ENCODE measurements around the gene DSEL. TPM values are rescaled to one million over a fixed set of nuclear protein-coding genes. Genes with fewer than 3 reads are reported as not detected.

The DSEL gene
- total and polyA plus RNA-seq, 2 donors, result 3.3 to 49.3 TPM

DNA sequence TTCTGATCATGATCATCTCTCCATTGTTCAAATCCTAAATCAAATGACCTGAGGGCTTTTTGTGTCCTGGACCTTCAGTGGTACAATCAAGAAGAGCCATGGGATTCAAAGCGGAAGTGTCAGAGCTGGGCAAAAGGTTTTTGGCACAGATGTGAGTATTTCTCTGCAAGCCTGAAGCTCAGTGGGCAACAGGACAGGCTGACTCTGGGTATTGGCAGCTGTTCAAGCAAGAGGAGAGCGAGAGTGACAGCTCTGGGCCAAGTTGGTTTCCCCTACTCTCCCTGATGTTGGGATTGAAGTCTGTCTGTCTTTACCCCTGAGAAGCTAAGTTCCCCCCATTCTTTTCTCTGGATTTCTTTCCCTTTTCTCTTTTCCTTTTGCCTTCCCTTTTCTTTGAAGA is 33.3 kb downstream of the DSEL start:
- Histone ChIP-seq H3K27ac (ENCODE audit: low read depth) (no peak overlapping the region), H3K4me1 (ENCODE audit: insufficient read depth) (no peaks in the 10 kb centered on the region), H3K36me3 (ENCODE audit: insufficient read depth) (no peaks in the 10 kb centered on the region), H3K4me3 (ENCODE audit: low read depth, low read length) (no peak overlapping the region)
- DNase-seq (ENCODE audit: extremely low spot score), result no peak
- WGBS, result 59% methylated on average over 2 of the region's 2 CpGs

DNA sequence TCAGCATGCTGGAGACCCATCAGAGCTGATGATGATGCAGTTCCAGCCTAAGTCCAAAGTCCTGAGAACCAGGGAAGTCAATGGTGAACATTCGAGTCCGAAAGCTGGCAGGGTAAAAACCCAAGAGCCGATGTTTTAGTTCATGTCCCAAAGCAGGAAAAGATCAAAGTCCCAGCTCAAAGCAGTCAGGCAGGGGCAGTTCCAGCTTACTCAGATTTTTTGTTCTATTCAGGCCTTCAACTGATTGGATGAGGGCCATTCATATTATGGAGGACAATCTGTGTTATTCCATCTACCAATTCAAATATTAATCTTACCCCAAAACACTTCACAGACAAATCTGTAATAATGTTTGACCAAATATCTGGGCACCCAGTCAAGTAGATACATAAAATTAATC is 38.3 kb downstream of the DSEL start:
- WGBS, result 96% methylated on average over 3 of the region's 3 CpGs
- Histone ChIP-seq H3K4me1 (ENCODE audit: insufficient read depth) (no peaks in the 10 kb centered on the region), H3K4me3 (ENCODE audit: low read depth, low read length) (no peak overlapping the region), H3K27ac (ENCODE audit: low read depth) (no peak overlapping the region), H3K36me3 (ENCODE audit: insufficient read depth) (no peaks in the 10 kb centered on the region)
- DNase-seq (ENCODE audit: extremely low spot score), result no peak

DNA sequence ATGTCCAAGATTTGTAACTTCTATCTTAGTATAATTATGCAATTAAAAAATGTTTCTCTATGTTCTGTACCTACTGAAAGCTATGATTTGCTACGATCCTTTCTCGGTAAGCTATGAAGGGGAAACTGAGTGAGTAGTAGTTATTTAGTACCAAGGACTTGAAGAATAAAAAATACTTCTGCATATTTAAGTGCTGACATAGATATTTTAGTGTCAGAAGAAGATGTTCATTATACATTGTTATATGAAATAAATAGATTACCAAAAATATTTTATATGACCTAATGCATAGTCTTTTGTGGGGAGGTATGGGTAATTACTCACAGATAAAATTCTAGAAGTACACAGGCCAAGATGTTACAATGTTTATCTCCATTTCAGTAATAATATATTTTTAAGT is 39.0 kb downstream of the DSEL start:
- Histone ChIP-seq H3K4me3 (ENCODE audit: low read depth, low read length) (no peak overlapping the region), H3K36me3 (ENCODE audit: insufficient read depth) (no peaks in the 10 kb centered on the region), H3K27ac (ENCODE audit: low read depth) (no peak overlapping the region), H3K4me1 (ENCODE audit: insufficient read depth) (no peaks in the 10 kb centered on the region)
- no peak for DNase-seq (ENCODE audit: extremely low spot score)
- 49% methylated on average over 2 of the region's 2 CpGs for WGBS

DNA sequence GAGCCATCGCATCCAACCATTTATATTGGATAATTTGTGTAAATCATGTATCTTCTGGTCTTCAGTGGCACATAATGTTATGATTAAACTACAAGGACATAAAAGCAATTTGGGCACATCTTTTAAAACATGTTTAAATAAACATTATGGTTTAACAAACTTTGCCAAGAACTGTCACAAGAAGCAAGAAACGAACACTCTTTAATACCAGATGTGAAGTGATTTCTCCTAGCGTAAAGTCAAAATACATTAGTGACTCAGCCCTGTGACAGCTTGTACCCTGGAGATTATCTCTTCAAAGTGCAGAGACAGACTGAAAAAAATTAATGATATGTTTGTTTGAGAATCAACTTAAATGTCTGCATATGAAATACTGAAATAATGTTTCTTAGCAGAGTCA is 39.9 kb downstream of the DSEL start:
- Histone ChIP-seq H3K36me3 (ENCODE audit: insufficient read depth) (no peaks in the 10 kb centered on the region), H3K27ac (ENCODE audit: low read depth) (no peak overlapping the region), H3K4me1 (ENCODE audit: insufficient read depth) (no peaks in the 10 kb centered on the region), H3K4me3 (ENCODE audit: low read depth, low read length) (no peak overlapping the region)
- 48% methylated on average over 3 of the region's 3 CpGs for WGBS
- no peak for DNase-seq (ENCODE audit: extremely low spot score)

DNA sequence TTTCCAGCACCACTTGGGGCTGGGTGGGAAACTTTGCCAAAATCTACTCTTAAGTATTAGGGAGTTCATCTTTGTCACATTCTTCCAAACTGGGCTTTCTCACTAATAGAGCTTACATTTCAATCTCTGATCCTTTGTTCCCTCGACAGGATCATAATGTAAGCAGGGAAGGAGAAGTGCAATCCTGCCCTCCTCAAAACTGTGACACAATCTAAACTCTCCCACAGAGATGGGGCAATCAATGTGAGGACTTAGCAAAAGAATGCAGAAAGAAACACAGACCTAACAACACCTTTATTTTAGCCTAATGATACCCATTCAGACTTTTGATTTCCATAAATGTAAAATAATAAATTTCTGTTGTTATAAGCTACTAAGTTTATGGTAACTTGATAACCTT is 40.8 kb downstream of the DSEL start:
- Histone ChIP-seq H3K4me3 (ENCODE audit: low read depth, low read length) (no peak overlapping the region), H3K36me3 (ENCODE audit: insufficient read depth) (peaks cover 3% of the 10 kb centered on the region), H3K27ac (ENCODE audit: low read depth) (no peak overlapping the region), H3K4me1 (ENCODE audit: insufficient read depth) (no peaks in the 10 kb centered on the region)
- WGBS, result 29% methylated on average over 1 of the region's 1 CpG
- DNase-seq (ENCODE audit: extremely low spot score), result no peak

DNA sequence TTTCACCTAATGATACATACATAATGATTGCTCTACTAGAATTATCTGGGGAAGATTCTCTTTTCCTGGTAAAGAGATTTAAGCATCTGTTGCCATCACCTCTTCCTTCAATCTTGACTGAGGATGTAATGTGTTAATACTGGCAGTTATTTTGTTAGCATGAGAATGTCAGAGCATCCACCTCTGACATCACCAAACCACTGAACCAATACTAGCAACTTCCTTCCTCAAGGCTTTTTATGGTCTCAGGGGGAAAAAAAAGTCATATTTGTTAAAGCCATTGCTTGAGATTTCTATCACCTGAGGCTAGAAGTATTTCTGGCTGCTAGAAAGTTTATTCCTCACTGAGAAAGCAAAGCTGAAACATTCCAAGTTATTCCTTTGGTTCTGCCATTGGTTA is 48.5 kb downstream of the DSEL start:
- Histone ChIP-seq H3K4me3 (ENCODE audit: low read depth, low read length) (no peak overlapping the region), H3K27ac (ENCODE audit: low read depth) (no peak overlapping the region), H3K36me3 (ENCODE audit: insufficient read depth) (peaks cover 3% of the 10 kb centered on the region), H3K4me1 (ENCODE audit: insufficient read depth) (no peaks in the 10 kb centered on the region)
- DNase-seq (ENCODE audit: extremely low spot score), result no peak

DNA sequence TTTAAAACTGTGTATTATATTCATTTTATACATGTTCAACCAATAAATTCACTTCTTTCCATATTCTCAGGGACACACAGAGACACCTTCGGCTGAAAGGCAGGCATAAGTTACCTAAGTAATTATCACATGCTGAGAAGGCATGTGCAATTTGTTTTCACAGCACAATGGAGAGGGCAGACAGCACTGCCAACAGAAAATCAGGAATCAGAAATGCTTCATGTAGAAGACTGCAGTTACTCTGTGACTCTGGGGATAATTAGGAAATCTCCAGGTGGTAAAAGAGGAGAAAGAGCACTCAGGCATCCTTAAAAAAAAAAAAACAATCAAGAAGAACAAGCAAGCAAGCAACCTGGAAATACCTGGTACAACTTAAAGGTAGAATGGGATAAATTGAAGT is 49.3 kb downstream of the DSEL start:
- peaks cover 3% of the 10 kb centered on the region for H3K36me3 ChIP-seq (ENCODE audit: insufficient read depth)
- no peak overlapping the region for H3K27ac ChIP-seq (ENCODE audit: low read depth)
- 60% methylated on average over 1 of the region's 1 CpG for WGBS
- H3K4me3 ChIP-seq (ENCODE audit: low read depth, low read length), result no peak overlapping the region
- no peaks in the 10 kb centered on the region for H3K4me1 ChIP-seq (ENCODE audit: insufficient read depth)
- DNase-seq (ENCODE audit: extremely low spot score), result no peak

DNA sequence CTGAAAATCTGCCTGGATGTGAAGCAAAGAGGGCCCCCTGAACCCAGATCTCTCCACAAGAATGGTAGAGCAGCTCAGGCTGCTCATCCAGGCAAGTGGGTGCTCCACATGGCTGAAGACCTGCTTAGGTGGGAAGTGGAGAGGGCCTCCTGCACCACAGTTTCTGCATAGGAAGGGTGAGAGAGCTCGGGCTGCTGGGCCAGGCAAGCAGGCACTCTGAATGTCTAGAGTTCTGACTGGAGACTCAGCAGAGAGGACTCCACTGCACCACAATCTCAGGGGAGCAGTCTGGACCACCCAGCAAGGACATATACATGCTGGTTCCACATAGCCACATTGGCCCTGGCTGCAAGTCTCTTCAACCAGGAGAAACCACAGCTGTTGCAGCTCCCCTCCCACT is 52.0 kb downstream of the DSEL start:
- 87% methylated on average over 1 of the region's 1 CpG for WGBS
- no peak overlapping the region for H3K4me3 ChIP-seq (ENCODE audit: low read depth, low read length)
- H3K4me1 ChIP-seq (ENCODE audit: insufficient read depth), result no peaks in the 10 kb centered on the region
- H3K27ac ChIP-seq (ENCODE audit: low read depth), result no peak overlapping the region
- H3K36me3 ChIP-seq (ENCODE audit: insufficient read depth), result no peaks in the 10 kb centered on the region
- DNase-seq (ENCODE audit: extremely low spot score), result no peak

DNA sequence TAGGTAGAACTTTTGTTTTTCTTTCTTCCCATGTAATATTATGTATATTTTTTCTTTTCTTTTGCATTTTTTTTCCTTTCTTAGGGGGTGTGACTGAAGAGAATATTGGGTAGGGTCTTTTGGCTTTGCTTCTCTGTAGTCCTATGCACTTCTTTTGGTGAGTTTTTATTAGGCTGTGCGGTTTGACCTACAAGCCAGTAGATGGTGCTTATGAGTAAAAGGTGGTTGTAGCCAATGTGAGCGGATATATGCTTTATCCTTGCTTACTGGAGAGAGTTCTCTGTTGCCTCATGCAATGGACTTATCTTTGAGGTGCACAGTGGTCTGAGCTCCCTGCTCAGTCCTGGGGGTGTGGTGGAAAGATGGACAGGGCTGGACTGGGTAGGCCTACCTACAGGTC is 52.7 kb downstream of the DSEL start:
- no peak for DNase-seq (ENCODE audit: extremely low spot score)
- no peaks in the 10 kb centered on the region for H3K4me1 ChIP-seq (ENCODE audit: insufficient read depth)
- no peak overlapping the region for H3K4me3 ChIP-seq (ENCODE audit: low read depth, low read length)
- no peak overlapping the region for H3K27ac ChIP-seq (ENCODE audit: low read depth)
- 82% methylated on average over 2 of the region's 2 CpGs for WGBS
- no peaks in the 10 kb centered on the region for H3K36me3 ChIP-seq (ENCODE audit: insufficient read depth)

DNA sequence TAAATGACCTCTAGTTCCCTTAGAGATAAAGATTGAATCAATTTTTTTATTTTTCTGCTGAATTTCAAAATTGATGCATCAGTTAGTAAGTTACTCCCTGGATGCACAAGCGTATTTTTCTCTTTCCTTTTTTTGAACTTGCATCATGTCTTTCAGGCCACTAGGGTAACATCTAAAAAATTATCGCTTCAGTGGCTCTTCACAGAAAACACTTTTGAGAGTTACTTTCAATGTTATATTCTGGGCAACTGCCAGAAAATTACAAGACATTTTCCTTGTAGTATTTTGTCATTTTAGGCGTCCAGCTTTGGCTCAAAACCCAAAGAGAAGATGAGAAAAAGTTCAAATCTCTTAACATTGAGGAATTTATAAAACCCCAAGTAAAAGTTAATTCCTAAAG is 59.8 kb downstream of the DSEL start:
- Histone ChIP-seq H3K4me1 (ENCODE audit: insufficient read depth) (no peaks in the 10 kb centered on the region), H3K27ac (ENCODE audit: low read depth) (no peak overlapping the region), H3K36me3 (ENCODE audit: insufficient read depth) (no peaks in the 10 kb centered on the region), H3K4me3 (ENCODE audit: low read depth, low read length) (no peak overlapping the region)
- WGBS, result 64% methylated on average over 3 of the region's 3 CpGs
- DNase-seq (ENCODE audit: extremely low spot score), result no peak
